NCI-H460 (cell line): ENCODE measurements around the gene GBP2. TPM values are rescaled to one million over a fixed set of nuclear protein-coding genes. Genes with fewer than 3 reads are reported as not detected.
"Not testable (repeated sequence)": the region's sequence is repeated elsewhere in the genome, so short reads cannot be mapped to it uniquely, and the experiment has no call there.

Experiments used
- DNase-seq: peaks from one replicate; pipeline ENCODE4 v3.0.0-alpha.2; 2016; ENCODE audit warnings: low read depth; ENCODE audit errors: extremely low read depth
- total RNA-seq: library from RNA; depleted of rRNA; stranded (reverse); fragments of >200 nt; shearing (Covaris generic); gene quantifications from 2 replicates; pipeline ENCODE4 v1.2.3, GENCODE V29; 2014

Gene GBP2
- total RNA-seq, 1 experiment from 2014 or later = 1.3 TPM

DNA sequence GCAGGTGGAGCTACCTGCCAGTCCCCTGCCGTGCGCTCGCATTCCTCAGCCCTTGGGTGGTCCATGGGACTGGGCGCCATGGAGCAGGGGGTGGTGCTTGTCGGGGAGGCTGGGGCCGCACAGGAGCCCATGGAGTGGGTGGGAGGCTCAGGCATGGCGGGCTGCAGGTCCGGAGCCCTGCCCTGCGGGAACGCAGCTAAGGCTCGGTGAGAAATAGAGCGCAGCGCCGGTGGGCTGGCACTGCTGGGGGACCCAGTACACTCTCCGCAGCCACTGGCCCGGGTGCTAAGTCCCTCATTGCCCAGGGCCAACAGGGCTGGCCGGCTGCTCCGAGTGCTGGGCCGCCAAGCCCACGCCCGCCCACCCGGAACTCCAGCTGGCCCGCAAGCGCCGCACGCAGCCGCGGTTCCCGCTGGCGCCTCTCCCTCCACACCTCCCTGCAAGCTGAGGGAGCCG is 2.1 kb upstream of the GBP2 start:
- DNase-seq = not testable (repeated sequence)

DNA sequence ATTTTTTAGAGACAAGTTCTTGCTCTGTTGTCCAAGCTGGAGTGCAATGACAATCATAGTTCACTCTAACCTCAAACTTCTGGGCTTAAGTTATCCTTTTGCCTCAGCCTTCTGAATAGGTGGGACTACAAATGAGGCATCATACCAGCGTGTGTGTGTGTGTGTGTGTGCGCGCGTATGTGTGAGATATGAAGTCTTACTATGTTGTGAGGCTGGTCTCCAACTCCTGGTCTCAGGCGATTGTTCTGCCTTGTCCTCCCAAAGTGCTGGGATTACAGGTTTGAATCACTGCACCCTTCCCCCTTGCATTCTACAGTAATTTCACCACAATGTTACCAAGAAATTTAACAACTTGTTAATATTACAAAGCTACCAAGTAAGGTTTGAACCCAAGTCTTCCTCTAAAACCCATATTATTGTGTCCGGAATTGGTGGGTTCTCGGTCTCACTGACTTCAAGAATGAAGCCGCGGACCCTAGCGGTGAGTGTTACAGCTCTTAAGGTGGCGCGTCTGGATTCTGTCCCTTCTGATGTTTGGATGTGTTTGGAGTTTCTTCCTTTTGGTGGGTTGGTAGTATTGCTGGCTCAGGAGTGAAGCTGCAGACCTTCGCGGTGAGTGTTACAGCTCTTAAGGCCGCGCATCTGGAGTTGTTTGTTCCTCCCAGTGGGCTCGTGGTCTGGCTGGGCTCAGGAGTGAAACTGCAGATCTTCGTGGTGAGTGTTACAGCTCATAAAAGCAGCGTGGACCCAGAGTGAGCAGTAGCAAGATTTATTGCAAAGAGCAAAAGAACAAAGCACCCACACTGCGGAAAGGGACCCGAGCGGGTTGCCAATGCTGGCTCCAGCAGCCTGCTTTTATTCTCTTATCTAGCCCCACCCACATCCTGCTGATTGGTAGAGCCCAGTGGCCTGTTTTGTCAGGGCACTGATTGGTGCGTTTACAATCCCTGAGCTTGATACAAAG is 970 bp upstream of the GBP2 start:
- DNase-seq = not testable (repeated sequence)

DNA sequence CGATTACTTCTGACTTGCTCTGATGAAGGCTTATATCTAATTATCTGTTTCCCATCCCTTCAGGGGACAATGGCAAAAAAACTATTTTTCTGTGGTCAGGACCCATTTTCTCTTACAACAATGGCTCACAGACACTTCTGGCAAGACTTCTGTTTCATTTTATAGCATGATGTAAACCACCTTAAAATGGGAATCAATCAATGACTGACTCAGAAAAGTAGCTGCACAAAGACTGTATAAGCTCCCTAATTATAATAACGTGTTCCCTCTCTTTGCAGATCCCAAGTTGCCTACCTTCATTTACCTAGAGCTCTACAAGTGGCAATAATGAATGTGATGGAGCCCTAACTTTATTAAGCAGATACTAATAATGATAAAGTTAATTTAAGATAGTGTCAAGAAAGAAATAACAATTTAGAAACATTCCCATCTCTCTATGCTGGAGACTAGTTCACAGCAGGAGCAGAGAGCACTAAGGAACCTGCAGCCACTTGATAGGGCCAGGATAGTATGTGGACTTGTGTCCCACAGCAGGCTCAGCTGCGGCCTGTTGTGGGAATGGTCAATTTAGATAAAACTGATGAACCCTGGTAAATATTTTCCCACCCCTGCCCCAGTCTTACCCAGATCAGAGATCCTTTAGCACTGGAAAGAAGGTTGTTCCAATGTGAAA is 538 bp downstream of the GBP2 start:
- no peak for DNase-seq

DNA sequence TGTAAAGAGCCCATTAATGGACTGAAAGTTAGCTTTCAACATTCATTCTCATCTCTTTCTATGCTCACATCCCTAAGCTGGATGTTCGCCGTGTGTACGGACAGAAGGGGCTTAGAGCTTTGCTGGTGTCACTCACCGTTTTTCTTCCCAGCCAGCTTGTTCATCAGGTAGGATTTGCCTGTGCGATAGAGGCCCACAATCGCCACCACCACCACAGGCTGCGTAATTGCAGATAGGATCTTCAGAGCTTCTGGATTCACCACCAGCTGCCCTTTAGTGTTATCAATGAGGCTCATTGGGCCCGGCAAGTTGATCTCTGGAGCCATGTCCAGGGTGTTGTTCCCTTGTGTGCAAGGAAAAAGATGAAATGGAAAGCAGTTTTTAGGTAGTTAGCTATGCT is 4.3 kb downstream of the GBP2 start:
- no peak for DNase-seq

DNA sequence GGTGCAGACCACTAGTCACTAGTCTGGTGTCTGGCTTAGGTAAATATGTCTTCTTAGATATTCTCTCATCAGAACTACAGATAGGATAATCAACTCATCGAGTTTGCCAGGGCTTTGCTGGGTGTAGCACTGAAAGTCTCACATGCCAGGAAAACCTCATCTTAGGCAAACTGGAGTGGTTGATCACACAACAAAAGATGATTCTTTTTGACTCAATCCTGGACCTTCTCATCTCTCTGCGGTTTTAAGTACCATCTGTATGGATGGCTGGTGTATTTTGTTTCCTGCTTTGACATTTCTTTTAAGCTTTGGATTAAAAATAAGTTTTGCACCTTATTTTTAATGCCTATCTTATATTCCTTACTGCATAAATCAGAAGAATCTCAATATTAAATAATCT is 11.3 kb downstream of the GBP2 start:
- no peak for DNase-seq

DNA sequence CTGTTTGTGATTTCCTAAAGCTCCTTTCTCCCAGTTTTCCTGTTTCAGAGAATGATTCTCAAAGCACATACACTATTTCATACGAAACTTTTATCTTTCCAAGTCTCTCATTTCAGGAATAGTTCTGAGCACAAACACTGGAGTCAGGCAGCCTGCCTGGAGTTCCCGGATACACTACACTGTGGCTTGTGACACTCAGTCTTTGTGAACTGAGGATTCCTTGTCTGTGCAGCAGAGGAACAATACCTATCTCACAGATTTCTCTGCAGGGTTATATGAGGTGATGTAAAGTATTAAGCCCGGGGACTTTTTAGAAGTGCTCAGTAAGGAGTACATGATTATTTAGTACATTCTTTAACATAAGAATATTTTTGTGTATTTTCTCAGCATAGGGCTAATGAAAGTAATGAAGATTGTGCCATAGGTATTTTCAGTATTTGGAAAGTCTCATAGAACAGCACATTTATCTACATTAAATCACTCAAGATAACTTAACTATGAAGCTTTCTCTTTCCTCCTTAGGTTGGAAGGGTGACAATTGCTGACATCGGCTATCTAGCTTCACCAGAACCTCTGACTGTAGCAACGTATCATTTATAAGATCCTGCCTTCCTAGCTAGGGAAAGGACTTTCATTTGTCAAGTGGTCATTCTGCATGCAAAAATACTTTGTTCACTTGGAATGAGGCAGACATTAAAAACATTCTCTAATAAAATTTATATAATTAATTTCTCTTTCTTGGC is 12.9 kb downstream of the GBP2 start:
- no peak for DNase-seq

DNA sequence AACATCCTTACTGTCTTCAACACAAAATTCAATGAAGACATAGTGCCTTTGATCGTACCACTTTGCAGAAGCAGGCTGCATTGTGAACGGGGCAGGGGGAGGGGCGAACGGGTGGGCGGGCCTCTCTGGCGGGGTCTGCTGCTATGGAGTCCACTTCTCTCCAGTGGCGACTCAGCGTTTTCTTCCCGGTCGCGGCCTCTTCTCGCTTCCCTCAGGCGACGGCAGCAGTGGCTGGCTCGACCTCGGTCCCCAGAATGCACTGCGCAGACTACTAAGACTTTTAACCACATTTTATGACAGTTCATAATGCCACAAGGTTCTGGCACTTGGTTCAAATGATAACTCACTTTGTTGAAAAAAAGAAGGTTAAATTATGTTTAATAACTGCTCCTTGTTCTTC is 21.2 kb downstream of the GBP2 start:
- no peak for DNase-seq

DNA sequence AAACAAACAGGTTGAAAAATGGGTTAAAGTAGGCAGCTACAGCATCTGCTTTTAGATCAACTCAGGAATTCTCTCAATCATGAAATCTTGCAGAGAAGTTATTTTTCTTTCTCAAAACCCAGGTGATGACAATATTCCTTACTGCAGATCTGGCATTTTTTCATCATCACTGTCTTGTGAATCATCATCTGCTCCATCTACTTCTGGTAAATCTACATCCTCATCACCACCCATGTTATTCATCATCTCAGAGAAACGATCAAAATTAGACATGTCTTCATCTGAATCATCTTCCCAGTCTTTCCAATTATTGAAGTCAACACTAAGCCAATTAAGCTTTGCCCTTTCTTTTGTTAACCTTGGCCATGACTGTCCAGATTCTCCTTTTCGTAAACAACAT is 21.8 kb downstream of the GBP2 start:
- DNase-seq = no peak

DNA sequence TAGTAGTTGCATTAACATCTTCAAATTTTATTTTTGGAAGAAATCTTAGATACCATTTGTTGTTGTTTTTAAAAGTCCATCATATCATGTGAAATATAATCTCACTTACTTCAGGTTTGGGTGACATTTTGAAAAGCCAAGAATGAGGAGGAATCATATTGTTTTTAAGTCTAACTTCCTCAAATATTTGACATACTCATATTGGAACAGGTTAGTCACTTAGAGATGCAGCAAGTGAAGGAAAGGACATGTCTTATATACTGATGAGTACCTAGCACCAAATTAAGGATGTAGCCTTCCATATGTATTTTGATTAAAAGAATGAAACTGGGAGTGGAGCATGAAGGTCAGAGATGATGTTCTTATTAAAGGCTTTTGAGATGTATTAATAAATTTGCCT is 23.9 kb downstream of the GBP2 start:
- no peak for DNase-seq

DNA sequence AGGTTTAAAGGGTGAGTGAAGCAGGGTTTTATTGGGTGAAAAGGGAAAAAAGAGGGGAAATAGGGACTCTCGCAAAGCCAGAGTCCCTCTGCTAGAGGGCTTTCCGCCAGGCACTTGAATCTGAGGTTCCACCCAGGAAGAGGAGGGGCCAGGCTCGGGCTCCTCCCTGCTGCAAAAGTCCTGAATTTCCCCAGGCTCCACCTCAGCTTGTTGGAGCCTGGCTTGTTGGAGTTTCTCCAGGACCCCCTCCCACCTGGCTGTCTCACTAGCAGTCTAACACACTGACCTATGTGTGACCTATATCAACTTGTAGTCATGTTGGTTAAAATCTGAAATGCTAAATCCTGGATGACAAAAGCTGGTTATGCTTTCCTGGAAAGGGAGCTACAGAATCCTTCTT is 25.5 kb downstream of the GBP2 start:
- DNase-seq = no peak

DNA sequence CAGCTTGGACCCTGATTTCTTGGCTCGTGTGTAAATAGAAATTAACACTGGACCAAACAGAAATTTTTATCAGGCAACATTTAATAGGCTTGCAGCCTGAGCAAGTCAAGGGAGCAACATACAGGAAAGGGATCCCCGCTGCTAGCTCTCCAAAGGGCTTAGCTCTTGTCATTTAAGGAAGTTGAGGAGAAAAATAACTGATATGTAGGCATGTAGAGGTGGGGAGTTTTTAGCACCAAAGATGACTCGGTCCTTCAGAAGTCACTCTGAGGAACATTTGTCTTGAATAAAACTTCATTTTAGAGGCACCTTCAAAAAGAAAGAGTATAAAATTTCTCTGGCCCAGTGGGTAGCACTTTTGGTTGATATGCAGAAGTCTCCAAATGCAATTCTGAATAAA is 27.1 kb downstream of the GBP2 start:
- DNase-seq = no peak

DNA sequence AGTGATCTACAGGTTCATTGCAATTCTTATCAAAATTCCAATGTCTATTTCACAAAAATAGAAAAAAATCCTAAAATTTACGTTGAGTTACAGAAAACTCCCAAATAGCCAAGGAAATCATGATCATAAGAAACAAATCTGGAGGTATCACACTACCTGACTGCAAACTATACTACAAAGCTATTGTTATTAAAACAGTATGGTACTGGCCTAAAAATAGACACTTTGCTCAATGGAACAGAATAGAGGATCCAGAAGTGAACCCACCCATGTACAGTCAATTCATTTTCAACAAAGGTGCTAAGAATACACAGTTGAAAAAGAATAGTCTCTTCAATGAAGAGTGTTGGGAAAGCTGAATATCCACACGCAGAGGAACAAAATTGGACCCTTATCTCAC is 30.2 kb downstream of the GBP2 start:
- no peak for DNase-seq

DNA sequence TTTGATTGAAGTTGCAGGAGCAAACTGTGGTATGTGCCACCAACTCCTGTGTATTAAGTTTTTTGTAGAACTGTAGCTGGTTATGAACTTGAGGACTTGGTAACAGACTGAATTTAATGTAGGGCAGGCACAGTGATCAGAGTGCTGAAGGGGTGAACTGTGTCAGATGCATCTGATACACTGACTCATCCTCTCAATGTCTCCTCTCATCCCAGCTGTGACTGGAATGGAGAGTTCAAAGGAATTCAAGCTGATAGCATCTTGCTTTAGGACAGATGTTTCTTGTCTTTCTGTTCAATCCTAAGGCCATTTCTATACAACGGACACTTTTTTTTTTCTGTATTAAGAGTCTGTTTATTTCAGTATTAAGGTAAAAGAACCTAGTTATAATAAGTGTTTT is 36.0 kb downstream of the GBP2 start:
- no peak for DNase-seq

DNA sequence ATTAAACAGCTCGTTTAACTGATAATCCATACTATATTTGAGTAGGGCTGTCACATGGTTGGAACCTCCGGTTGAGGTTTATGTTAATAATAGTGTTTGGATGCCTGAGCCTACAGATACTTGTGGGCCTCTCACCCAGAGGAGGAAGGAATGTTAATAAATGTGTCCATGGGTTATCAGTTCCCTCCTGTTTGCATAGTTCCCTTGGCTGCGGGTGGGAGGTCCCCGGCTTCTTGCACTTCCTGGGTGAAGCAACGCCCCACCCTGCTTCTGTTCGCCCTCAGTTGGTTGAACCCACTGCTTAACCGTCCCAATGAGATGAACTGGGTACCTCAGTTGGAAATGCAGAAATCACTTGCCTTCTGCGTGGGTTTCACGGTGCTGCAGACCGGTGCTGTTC is 37.3 kb downstream of the GBP2 start:
- no peak for DNase-seq

DNA sequence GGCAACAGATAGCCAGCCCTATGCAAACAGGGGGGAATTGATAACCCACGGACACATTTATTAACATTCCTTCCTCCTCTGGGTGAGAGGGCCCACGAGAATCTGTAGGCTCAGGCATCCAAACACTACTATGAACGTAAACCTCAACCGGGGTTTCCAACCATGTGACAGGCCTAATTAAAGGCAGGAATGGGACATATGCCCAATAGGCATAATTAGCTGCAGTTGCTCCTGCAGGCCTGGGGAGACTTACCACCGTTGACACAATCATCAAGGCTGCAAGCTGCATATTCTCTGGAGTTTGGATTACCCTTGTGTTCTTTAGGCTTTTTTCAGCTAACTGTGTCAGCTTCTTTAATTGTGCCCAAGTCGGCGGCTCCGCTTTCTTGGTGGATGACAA is 38.7 kb downstream of the GBP2 start:
- no peak for DNase-seq

DNA sequence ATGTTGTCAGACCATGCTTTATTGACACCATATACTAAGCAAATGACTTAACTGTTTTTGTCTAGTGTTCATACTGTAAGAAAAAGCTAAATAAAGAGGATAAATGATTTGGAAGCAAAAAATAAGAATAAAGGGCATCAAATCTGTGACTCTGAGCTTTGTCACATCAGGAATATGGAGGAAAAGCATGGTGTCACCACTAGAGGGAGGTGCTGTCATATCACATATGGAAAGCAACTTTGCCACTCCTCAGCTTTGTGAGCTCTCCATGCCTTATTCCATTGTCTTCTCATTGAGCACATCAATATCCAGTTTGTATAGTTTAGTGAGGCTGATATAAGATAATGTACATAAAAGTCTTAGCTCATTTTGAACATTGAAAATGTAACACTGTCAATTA is 40.1 kb downstream of the GBP2 start:
- DNase-seq = peak; percentile 23

DNA sequence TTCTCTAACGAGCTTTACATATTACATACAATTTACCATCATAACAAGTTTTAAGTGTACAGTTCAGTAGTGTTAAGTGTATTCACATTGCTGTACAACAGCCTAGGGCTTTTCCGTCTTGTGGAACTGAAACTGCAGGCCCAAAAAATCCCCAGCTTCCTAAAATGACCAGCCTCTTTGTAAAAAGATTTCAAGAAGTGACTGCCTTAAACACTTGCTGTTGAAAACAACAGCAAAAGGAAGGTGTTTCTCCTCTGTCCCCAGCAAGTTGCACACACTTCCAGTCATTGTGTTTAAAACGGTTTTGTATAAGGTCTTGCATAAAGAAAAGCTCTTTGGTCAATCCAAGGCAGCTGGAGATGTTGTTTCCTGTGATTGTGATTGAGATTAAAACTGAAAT is 44.9 kb downstream of the GBP2 start:
- DNase-seq = no peak

DNA sequence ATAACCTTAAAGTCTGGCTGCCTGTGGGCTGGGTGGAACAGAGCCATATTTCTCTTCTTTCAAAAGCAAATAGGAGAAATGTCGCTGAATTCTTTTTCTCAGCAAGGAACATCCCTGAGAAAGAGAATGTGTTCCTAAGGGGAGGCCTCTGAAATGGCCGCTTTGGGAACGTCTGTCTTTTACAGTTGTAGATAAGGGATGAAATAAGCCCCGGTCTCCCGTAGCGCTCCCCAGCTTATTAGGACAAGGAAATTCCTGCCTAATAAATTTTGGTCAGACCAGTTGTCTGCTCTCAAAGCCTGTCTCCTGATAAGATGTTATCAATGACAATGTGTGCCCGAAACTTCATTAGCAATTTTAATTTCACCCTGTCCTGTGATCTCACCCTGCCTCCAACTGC is 45.8 kb downstream of the GBP2 start:
- DNase-seq = not testable (repeated sequence)

DNA sequence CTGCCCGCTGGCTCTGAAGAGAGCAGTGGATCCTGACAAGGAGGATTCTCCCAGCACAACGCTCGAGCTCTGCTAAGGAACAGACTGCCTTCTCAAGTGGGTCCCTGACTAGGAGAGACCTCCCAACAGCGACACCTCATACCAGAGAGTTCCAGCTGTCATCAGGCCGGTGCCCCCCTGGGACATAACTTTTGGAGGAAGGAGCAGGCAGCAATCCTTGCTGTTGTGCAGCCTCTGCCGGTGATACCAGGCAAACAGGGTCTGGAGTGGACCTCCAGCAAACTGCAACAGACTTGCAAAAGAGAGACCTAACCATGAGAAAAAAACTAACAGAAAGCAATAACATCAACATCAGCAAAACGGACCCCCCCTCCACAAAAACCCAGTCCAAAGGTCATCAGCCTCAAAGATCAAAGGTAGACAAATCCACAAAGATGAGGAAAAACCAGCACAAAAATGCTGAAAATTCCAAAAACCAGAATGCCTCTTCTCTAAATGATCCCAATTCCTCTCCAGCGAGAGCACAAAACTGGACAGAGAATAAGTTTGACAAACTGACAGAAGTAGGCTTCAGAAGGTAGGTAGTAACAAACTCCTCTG is 53.3 kb downstream of the GBP2 start:
- not testable (repeated sequence) for DNase-seq

DNA sequence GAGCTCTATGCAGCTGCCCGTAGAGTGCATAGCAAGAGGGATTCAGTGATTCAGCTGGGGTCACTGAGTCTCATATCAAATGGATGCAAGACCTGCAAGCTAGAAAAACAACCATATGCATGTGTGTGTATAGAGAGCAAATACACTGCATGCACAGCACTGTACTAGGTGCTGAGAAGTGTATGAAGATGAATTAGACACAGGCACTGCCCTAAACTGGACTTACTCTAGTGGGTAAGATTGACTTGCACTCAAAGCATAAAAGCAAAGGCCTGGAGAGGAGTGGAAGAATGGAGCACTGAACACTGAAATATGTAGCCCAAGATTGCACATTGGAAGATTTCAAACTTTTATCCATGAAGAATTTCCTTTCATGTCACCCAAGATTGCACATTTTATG is 55.4 kb downstream of the GBP2 start:
- DNase-seq = no peak

DNA sequence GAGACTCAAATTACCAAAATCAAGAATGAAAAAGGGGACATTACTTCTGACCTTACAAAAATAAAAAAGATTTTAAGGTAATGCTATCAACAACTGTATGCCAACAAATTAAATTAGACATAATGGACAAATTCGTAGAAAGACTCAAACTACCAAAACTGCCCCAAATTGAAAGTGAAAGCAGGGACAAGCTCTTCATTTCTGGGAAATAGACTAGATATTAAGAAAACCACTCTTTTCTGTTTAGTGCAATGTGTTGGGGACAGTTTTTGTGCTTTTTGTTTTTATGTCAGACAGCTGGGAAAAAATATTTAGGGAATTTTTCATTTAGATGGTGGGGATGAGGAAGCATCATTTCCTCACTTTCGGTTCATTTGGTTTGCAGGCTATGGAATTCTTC is 56.0 kb downstream of the GBP2 start:
- no peak for DNase-seq
